Body of pancreas (tissue), 4 donors: ENCODE data around the gene SMG7. TPM values are rescaled to one million over a fixed set of nuclear protein-coding genes. Genes with fewer than 3 reads are reported as not detected.

Experiments
- ATAC-seq: fragments of 150-250 bp; one replicate; pipeline ENCODE4 v1.9.1; 2016
- DNase-seq, 4 donors: peaks; one replicate each; pipeline ENCODE4 v3.0.0-alpha.2; 2019
- H3K27ac ChIP-seq, 4 donors: fragments of 200-600 bp; sonication (generic); 1 replicate in 3 of 4; 2 replicates in 1 of 4; pipeline versions ENCODE4 v1.5.1 to v1.6.1; 2016 to 2019; ENCODE audit warnings: mild to moderate bottlenecking in 1 of 4, mixed read lengths in 1 of 4, moderate library complexity in 1 of 4
- H3K27me3 ChIP-seq, 2 donors: fragments of 200-600 bp; sonication (generic); one replicate each; pipeline ENCODE4 v1.6.0; 2016; ENCODE audit warnings: mild to moderate bottlenecking in 1 of 2
- H3K36me3 ChIP-seq, 2 donors: fragments of 200-600 bp; sonication (generic); replicated peaks in 1 of 2; 2 replicates each; pipeline ENCODE4 v1.5.1; 2016; ENCODE audit warnings: low read depth in 2 of 2; ENCODE audit not compliant: insufficient read depth in 1 of 2
- H3K4me1 ChIP-seq: fragments of 200-600 bp; sonication (generic); one replicate; pipeline ENCODE4 v1.6.0; 2016
- H3K4me3 ChIP-seq, 2 donors: fragments of 200-600 bp; sonication (generic); 1 replicate in 1 of 2; 2 replicates in 1 of 2; pipeline ENCODE4 v1.5.1; 2016 to 2019
- H3K9me3 ChIP-seq, 3 donors: fragments of 200-600 bp; sonication (generic); 1 replicate in 2 of 3; 2 replicates in 1 of 3; pipeline ENCODE4 v1.5.1; 2016
- POLR2A ChIP-seq, 3 donors: fragments of 450-650 bp; IDR thresholded peaks; one replicate each; pipeline ENCODE4 v1.6.1; 2016; ENCODE audit warnings: antibody characterized with exemption in 3 of 3, mild to moderate bottlenecking in 2 of 3
- WGBS, 2 donors: methylation state at CpG; one replicate each; pipeline ENCODE4 v1.1.5; 2017; 5-methylcytosine and 5-hydroxymethylcytosine counted together
- intact Hi-C: fragments of 100-400 bp; cut with DNase I; formaldehyde crosslinking; loops from one replicate; pipeline ENCODE4 v1.15.1; 2023
- total RNA-seq, 2 donors: library from RNA; depleted of rRNA; stranded (reverse); fragments of >200 nt; gene quantifications; one replicate each; pipeline ENCODE4 v1.1.0, GENCODE V29; 2016
- TF ChIP-seq, protein P1 (sequence below), 7 experiments: fragments of 450-650 bp in 4 of 7; fragments of 200-600 bp in 3 of 7; sonication (generic) in 3 of 7; IDR thresholded peaks; one replicate each; pipeline ENCODE4 v1.5.1; 2016 to 2019; ENCODE audit warnings: antibody characterized with exemption in 7 of 7

The SMG7 gene
- total RNA-seq, 2 donors from 2014 or later = 22.4 to 34.2 TPM

DNA sequence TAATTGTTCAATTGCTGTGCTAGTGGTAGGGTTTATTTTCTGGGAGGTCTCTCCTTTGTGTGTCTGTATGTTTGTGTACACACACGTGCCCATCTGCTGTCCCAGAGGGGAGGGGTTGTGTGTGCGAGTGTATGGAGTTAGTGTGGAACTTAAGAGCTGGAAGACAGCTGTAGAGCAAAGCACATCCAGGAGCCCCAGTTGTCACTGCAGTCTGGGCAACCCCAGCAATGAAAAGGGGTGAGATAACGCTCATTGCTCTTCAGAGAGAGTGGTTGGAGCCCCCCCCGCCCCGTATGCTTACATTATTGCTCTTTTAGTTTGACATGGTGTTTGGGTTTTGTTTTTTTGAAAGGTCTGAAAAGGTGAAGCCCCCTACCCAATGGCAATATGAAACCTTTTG, 81.0 kb downstream of the SMG7 start:
- ATAC-seq = no peak

DNA sequence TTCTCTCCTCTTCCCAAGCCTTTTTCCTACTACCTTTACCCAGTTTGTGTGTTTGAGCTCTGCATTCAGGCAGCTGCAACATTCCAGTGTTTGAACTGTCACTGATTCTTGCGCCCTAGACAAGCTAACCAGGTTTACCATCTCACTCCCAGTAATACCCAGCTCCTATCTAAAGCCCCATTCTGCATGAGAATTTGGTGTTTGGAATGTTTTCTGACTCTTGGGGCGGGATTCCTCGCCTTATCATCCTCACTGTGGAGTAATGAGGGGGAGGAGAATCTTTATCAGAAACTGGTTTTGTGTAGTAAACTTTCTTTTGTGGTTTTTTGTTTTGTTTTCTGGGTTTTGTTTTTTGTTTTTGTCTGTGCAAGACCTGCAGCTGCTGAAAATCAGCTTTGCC, 81.5 kb downstream of the SMG7 start:
- Histone ChIP-seq H3K4me3 (no peak overlapping the region), H3K9me3 (no peaks in the 10 kb centered on the region), H3K27ac (no peak overlapping the region), H3K27me3 (no peaks in the 10 kb centered on the region), H3K4me1 (no peaks in the 10 kb centered on the region), H3K36me3 (peaks cover 6 to 16% of the 10 kb centered on the region in 2 donors)
- intact Hi-C loops = no loop called here
- no peak for TF ChIP-seq POLR2A (IDR thresholded peaks at IDR 0.05)
- TF ChIP-seq, protein P1, sequence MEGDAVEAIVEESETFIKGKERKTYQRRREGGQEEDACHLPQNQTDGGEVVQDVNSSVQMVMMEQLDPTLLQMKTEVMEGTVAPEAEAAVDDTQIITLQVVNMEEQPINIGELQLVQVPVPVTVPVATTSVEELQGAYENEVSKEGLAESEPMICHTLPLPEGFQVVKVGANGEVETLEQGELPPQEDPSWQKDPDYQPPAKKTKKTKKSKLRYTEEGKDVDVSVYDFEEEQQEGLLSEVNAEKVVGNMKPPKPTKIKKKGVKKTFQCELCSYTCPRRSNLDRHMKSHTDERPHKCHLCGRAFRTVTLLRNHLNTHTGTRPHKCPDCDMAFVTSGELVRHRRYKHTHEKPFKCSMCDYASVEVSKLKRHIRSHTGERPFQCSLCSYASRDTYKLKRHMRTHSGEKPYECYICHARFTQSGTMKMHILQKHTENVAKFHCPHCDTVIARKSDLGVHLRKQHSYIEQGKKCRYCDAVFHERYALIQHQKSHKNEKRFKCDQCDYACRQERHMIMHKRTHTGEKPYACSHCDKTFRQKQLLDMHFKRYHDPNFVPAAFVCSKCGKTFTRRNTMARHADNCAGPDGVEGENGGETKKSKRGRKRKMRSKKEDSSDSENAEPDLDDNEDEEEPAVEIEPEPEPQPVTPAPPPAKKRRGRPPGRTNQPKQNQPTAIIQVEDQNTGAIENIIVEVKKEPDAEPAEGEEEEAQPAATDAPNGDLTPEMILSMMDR (IDR thresholded peaks at IDR 0.05) = no peak
- 73 to 79% methylated on average over 3 of the region's 3 CpGs for WGBS, 2 donors
- DNase-seq (no peak), ATAC-seq (no peak)

More for the DNA sequence above, 81.0 kb downstream of the SMG7 start:
- Histone ChIP-seq H3K4me3 (no peak overlapping the region), H3K27ac (no peak overlapping the region), H3K9me3 (no peaks in the 10 kb centered on the region), H3K4me1 (no peaks in the 10 kb centered on the region), H3K27me3 (no peaks in the 10 kb centered on the region), H3K36me3 (peaks cover 6 to 16% of the 10 kb centered on the region in 2 donors)
- intact Hi-C loops = no loop called here
- DNase-seq = no peak
- WGBS, 2 donors = 78 to 82% methylated on average over 5 of the region's 5 CpGs
- TF ChIP-seq POLR2A (IDR thresholded peaks at IDR 0.05) = no peak
- TF ChIP-seq, protein P1 (IDR thresholded peaks at IDR 0.05) = no peak

DNA sequence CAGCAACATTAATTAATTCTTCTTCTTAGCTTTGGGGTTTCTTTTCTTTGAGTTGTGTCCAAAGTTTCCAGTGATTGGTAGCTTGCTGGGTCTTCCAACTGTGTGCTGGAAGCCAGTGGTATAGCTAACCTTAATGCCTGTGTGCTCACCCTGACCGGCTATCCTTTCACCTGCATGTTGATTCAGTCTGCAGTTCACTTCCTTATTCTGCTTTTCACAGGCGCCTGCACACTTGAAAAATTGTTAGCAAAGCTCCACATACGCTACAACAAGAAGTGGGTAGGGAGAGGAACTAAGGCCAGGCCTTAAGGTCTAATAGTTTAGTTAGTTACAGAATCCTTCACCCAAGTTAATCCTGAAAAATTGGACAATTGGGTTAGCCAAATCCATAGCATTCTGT, 82.3 kb downstream of the SMG7 start:
- TF ChIP-seq, protein P1 (IDR thresholded peaks at IDR 0.05) = no peak
- TF ChIP-seq POLR2A (IDR thresholded peaks at IDR 0.05) = no peak
- Histone ChIP-seq H3K27me3 (no peaks in the 10 kb centered on the region), H3K4me3 (no peak overlapping the region), H3K9me3 (no peaks in the 10 kb centered on the region), H3K27ac (no peak overlapping the region), H3K36me3 (peaks cover 6 to 16% of the 10 kb centered on the region in 2 donors), H3K4me1 (no peaks in the 10 kb centered on the region)
- intact Hi-C loops = no loop called here
- ATAC-seq (no peak), DNase-seq (no peak)
- 69 to 86% methylated on average over 3 of the region's 3 CpGs for WGBS, 2 donors

DNA sequence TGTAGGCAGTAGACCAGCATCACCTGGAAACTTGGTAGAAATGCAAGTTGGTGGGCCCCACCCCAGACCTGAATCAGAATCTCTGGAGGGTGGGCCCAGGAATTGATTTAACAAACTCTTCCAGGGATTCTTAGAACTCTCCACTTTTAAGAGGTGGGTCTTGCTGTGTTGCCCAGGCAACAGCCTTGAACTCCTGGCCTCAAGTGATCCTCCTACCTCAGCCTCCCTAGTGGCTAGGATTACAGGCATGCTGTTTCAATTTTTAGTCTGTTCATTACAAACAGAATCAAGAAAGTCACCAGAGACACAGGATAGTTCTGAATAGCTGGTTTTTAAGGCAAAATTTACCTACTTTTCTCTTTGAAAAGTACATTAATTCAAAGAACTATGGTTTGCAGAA, 86.8 kb downstream of the SMG7 start:
- no peak overlapping the region for H3K27ac ChIP-seq
- H3K27me3 ChIP-seq = no peaks in the 10 kb centered on the region
- no peaks in the 10 kb centered on the region for H3K36me3 ChIP-seq
- H3K4me3 ChIP-seq = no peak overlapping the region
- H3K9me3 ChIP-seq = no peaks in the 10 kb centered on the region
- no peak for TF ChIP-seq POLR2A (IDR thresholded peaks at IDR 0.05)
- TF ChIP-seq, protein P1 (IDR thresholded peaks at IDR 0.05) = no peak
- intact Hi-C loops = no loop called here
- no peak for DNase-seq
- no peak for ATAC-seq
- no peaks in the 10 kb centered on the region for H3K4me1 ChIP-seq

DNA sequence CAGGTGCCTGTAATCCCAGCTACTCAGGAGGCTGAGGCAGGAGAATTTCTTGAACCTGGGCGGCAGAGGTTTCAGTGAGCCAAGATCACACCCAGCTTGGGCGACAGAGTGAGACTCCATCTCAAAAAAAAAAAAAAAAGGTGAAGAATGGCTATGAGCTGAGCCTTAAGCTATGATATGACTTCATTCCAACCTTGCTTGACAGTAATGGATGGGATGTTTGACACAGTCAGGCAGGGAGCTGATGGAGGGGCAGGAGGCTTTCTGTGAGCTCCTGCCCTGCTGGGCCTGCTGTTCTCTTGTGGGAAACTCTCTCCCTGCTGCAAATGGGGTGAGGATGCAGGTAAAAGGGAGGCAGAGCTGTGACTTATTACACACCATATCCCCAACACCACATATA, 90.4 kb downstream of the SMG7 start:
- Histone ChIP-seq H3K4me1 (no peaks in the 10 kb centered on the region), H3K27me3 (no peaks in the 10 kb centered on the region), H3K9me3 (no peaks in the 10 kb centered on the region), H3K36me3 (no peaks in the 10 kb centered on the region), H3K27ac (no peak overlapping the region), H3K4me3 (no peak overlapping the region)
- no peak for DNase-seq
- WGBS, 2 donors = 86 to 93% methylated on average over 2 of the region's 2 CpGs
- intact Hi-C loops = no loop called here
- no peak for ATAC-seq
- no peak for TF ChIP-seq POLR2A (IDR thresholded peaks at IDR 0.05)
- TF ChIP-seq, protein P1 (IDR thresholded peaks at IDR 0.05) = no peak
